ENCODE measurements around the gene CHRNG.
A peak's percentile ranks its signal among the peaks of the same experiment; 100 is the strongest.

Gene CHRNG

GRCh38 chr2:232540441-232541041 lies 1.0 kb downstream of the CHRNG start:
- H3K4me3 ChIP-seq (ENCODE audit: low read depth in 1 of 2, low read length in 2 of 2): no peak overlapping the region
- TF ChIP-seq CTCF (IDR thresholded peaks at IDR 0.05; ENCODE audit: borderline replicate concordance, extremely low read depth, low read length, poor library complexity, severe bottlenecking): no peak
- TF ChIP-seq EZH2 (IDR thresholded peaks at IDR 0.05; ENCODE audit: borderline replicate concordance, low read depth, low read length, severe bottlenecking): no peak
- no peaks in the 10 kb centered on the region for H3K27me3 ChIP-seq (ENCODE audit: insufficient read depth, low read length, poor library complexity)
- H3K9ac ChIP-seq (ENCODE audit: low read depth, low read length): no peak overlapping the region
- H3K36me3 ChIP-seq (ENCODE audit: insufficient read depth, low read length): peaks cover 7% of the 10 kb centered on the region; the same call in 1 of the 2 replicates
- H3K9me3 ChIP-seq (ENCODE audit: insufficient read depth, low read length, severe bottlenecking): peaks cover 2% of the 10 kb centered on the region
- H2AFZ ChIP-seq (ENCODE audit: low read depth, low read length): no peak overlapping the region
- peaks cover 27% of the 10 kb centered on the region for H4K20me1 ChIP-seq (ENCODE audit: insufficient read depth, low read length)
- no peaks in the 10 kb centered on the region for H3K4me1 ChIP-seq (ENCODE audit: insufficient read depth, low read length)
- DNase-seq (no peak), ATAC-seq (ENCODE audit: insufficient read depth, low read depth) (no peak)
- H3K27ac ChIP-seq (ENCODE audit: low read length): no peak overlapping the region
- peaks cover 2% of the 10 kb centered on the region; the same call in 1 of the 2 replicates for H3K79me2 ChIP-seq (ENCODE audit: insufficient read depth, low read length)
- no peak overlapping the region for H3K4me2 ChIP-seq (ENCODE audit: insufficient read depth, low read length)

- peaks cover 11% of the 10 kb centered on the region; the same call in 1 of the 2 replicates for H3K36me3 ChIP-seq (ENCODE audit: insufficient read depth, low read length)
- peaks cover 32% of the 10 kb centered on the region for H4K20me1 ChIP-seq (ENCODE audit: insufficient read depth, low read length)
- no peaks in the 10 kb centered on the region for H3K4me1 ChIP-seq (ENCODE audit: insufficient read depth, low read length)
- no peak overlapping the region for H2AFZ ChIP-seq (ENCODE audit: low read depth, low read length)
- no peak overlapping the region for H3K9ac ChIP-seq (ENCODE audit: low read depth, low read length)
- H3K9me3 ChIP-seq (ENCODE audit: insufficient read depth, low read length, severe bottlenecking): peaks cover under 1% of the 10 kb centered on the region
- peaks cover 7% of the 10 kb centered on the region; the same call in 1 of the 2 replicates for H3K79me2 ChIP-seq (ENCODE audit: insufficient read depth, low read length)
- DNase-seq (no peak), ATAC-seq (ENCODE audit: insufficient read depth, low read depth) (peak; percentile 13; the same call in 2 of the 3 replicates)
- H3K4me2 ChIP-seq (ENCODE audit: insufficient read depth, low read length): no peak overlapping the region
- H3K4me3 ChIP-seq (ENCODE audit: low read depth in 1 of 2, low read length in 2 of 2): no peak overlapping the region
- H3K27ac ChIP-seq (ENCODE audit: low read length): no peak overlapping the region
- H3K27me3 ChIP-seq (ENCODE audit: insufficient read depth, low read length, poor library complexity): no peaks in the 10 kb centered on the region
- TF ChIP-seq EZH2 (IDR thresholded peaks at IDR 0.05; ENCODE audit: borderline replicate concordance, low read depth, low read length, severe bottlenecking) (no peak), CTCF (IDR thresholded peaks at IDR 0.05; ENCODE audit: borderline replicate concordance, extremely low read depth, low read length, poor library complexity, severe bottlenecking) (no peak)
Measured at GRCh38 chr2:232541195-232541960, 1.9 kb downstream of the CHRNG start.

- Histone ChIP-seq H3K9me3 (ENCODE audit: insufficient read depth, low read length, severe bottlenecking) (no peaks in the 10 kb centered on the region), H4K20me1 (ENCODE audit: insufficient read depth, low read length) (peaks cover 36% of the 10 kb centered on the region), H3K4me3 (ENCODE audit: low read depth in 1 of 2, low read length in 2 of 2) (no peak overlapping the region), H2AFZ (ENCODE audit: low read depth, low read length) (no peak overlapping the region), H3K79me2 (ENCODE audit: insufficient read depth, low read length) (peaks cover 15% of the 10 kb centered on the region), H3K27ac (ENCODE audit: low read length) (no peak overlapping the region), H3K27me3 (ENCODE audit: insufficient read depth, low read length, poor library complexity) (no peaks in the 10 kb centered on the region), H3K4me2 (ENCODE audit: insufficient read depth, low read length) (no peak overlapping the region), H3K36me3 (ENCODE audit: insufficient read depth, low read length) (peaks cover 19% of the 10 kb centered on the region), H3K9ac (ENCODE audit: low read depth, low read length) (no peak overlapping the region), H3K4me1 (ENCODE audit: insufficient read depth, low read length) (0 out of 2 replicates have a peak, but pooled peaks cover 3% of the 10 kb centered on the region)
- TF ChIP-seq EZH2 (IDR thresholded peaks at IDR 0.05; ENCODE audit: borderline replicate concordance, low read depth, low read length, severe bottlenecking) (no peak), CTCF (IDR thresholded peaks at IDR 0.05; ENCODE audit: borderline replicate concordance, extremely low read depth, low read length, poor library complexity, severe bottlenecking) (no peak)
- 0 out of 3 replicates have a peak, but pooled peaks have one; percentile 2 for ATAC-seq (ENCODE audit: insufficient read depth, low read depth)
- no peak for DNase-seq
Measured at GRCh38 chr2:232541961-232542714, 2.6 kb downstream of the CHRNG start.
